Measurements from ENCODE around the gene DTNB.

Gene DTNB

GRCh38 chr2:25567406-25567805 lies 106.0 kb downstream of the DTNB start:
- peak; percentile 71 for DNase-seq (ENCODE audit: low read depth)
- H3K4me3 ChIP-seq (replicated peaks; ENCODE audit: low read depth, low read length) = no peak overlapping the region
- TF ChIP-seq CTCF (IDR thresholded peaks at IDR 0.05; ENCODE audit: low read length, missing control alignments) = peak; percentile 63

- TF ChIP-seq CTCF (IDR thresholded peaks at IDR 0.05; ENCODE audit: low read length, missing control alignments) = no peak
- no peak overlapping the region for H3K4me3 ChIP-seq (replicated peaks; ENCODE audit: low read depth, low read length)
- peak; percentile 64 for DNase-seq (ENCODE audit: low read depth)
Observed at GRCh38 chr2:25566694-25567093, 106.7 kb downstream of the DTNB start.

DNA sequence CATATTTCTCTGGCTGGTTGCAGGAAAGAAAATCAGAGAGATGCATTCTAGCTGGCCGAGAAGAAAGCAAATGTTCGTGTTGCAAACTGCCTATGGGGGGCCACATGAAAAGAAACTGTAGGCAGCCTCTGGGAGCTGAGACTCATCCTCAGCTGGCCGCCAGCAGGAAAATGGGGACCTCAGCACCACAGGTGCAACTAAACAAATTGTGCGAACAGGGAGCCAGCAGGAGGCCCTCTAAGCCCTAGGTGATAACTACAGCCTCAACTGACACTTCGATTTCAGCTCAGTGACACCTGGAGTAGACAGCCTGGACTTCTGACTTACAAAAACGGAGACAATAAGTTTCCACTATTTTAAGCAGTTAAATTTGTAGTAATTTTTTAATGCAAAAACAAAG lies 107.3 kb downstream of the DTNB start:
- no peak overlapping the region for H3K4me3 ChIP-seq (replicated peaks; ENCODE audit: low read depth, low read length)
- DNase-seq (ENCODE audit: low read depth) = no peak
- TF ChIP-seq CTCF (IDR thresholded peaks at IDR 0.05; ENCODE audit: low read length, missing control alignments) = no peak

- no peak for TF ChIP-seq CTCF (IDR thresholded peaks at IDR 0.05; ENCODE audit: low read length, missing control alignments)
- no peak overlapping the region for H3K4me3 ChIP-seq (replicated peaks; ENCODE audit: low read depth, low read length)
- no peak for DNase-seq (ENCODE audit: low read depth)
Observed at GRCh38 chr2:25561136-25561850, 112.1 kb downstream of the DTNB start.

DNA sequence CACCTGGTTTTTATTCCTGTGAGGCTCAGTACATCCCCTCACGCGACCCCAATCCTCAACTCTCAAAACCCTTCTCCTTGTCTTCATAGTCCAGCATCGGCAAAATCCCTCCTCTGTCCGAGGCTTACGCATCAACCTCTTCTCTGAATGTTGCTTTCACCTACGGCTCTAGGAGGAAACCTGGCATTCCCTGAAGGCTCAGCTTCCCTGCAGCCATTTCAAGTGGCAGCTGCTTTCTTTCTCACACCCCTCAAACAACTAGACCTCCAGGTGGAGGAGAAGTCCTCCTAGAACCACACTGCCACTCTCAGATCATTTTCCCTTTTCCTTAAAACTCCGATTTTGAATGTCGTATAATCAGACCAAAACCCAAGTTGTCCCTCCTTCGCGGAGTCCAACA lies 114.2 kb downstream of the DTNB start:
- H3K4me3 ChIP-seq (replicated peaks; ENCODE audit: low read depth, low read length) = no peak overlapping the region
- no peak for DNase-seq (ENCODE audit: low read depth)
- TF ChIP-seq CTCF (IDR thresholded peaks at IDR 0.05; ENCODE audit: low read length, missing control alignments) = no peak

DNA sequence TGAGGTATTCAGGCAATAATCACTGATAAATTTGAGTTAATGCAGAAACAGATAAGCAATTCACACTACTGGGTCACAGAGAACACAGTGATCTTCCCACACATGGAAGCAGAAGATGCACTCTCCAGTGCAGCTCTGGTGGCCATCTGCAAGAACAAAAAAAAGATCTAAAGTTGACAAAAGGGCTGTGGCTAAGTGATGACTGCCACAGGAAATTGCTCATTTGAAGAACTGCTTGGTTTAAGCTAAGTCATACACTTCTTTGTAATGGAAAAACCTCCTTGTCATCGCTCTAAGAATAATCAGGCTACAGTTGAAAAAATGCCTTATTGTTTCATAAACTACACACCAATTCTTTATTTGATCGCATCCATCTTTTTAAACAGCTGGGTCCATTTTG lies 115.1 kb downstream of the DTNB start:
- H3K4me3 ChIP-seq (replicated peaks; ENCODE audit: low read depth, low read length) = no peak overlapping the region
- TF ChIP-seq CTCF (IDR thresholded peaks at IDR 0.05; ENCODE audit: low read length, missing control alignments) = no peak
- DNase-seq (ENCODE audit: low read depth) = peak; percentile 82

Data from fibroblast of pulmonary artery (primary cell).